Measurements from ENCODE around the gene S100A4.

The S100A4 gene

GRCh38 chr1:153546796-153547559, 1.4 kb upstream of the S100A4 start:
- no peak for DNase-seq

GRCh38 chr1:153546371-153546770, 765 bp upstream of the S100A4 start:
- DNase-seq, result no peak

- peak in 1 of 2 donors; percentile 41 for DNase-seq
Measured at GRCh38 chr1:153544453-153545066, 1.0 kb downstream of the S100A4 start.

- no peak for DNase-seq
Measured at GRCh38 chr1:153543736-153544135, 1.9 kb downstream of the S100A4 start.

GRCh38 chr1:153542956-153543711, 2.5 kb downstream of the S100A4 start:
- DNase-seq, result peak in 1 of 2 donors; percentile 41

- no peak for DNase-seq
Measured at GRCh38 chr1:153541641-153542590, 3.7 kb downstream of the S100A4 start.

- DNase-seq, result peak; percentile 49 to 70
Measured at GRCh38 chr1:153540394-153541361, 4.9 kb downstream of the S100A4 start, which contains the start of gene S100A5. Gene S100A5 (minus strand): TSS chr1:153540934. CDS start chr1:153540191, 743 bp downstream.

- DNase-seq, result no peak
Measured at GRCh38 chr1:153539395-153540093, 6.1 kb downstream of the S100A4 start.

- DNase-seq, result no peak
Measured at GRCh38 chr1:153538315-153538821, 7.2 kb downstream of the S100A4 start.

GRCh38 chr1:153537376-153537730, 8.3 kb downstream of the S100A4 start:
- no peak for DNase-seq

GRCh38 chr1:153536671-153537375, 8.8 kb downstream of the S100A4 start:
- DNase-seq, result peak; percentile 55 to 67

- peak; percentile 73 to 87 for DNase-seq
Measured at GRCh38 chr1:153536012-153536670, 9.5 kb downstream of the S100A4 start.

- peak; percentile 73 to 89 for DNase-seq
Measured at GRCh38 chr1:153535242-153536011, 10.2 kb downstream of the S100A4 start, which contains the start of gene S100A6. Gene S100A6 (minus strand): TSS chr1:153535991. CDS start chr1:153535339, 652 bp downstream.

GRCh38 chr1:153534925-153535241, 10.7 kb downstream of the S100A4 start:
- DNase-seq, result no peak

GRCh38 chr1:153534226-153534924, 11.2 kb downstream of the S100A4 start:
- no peak for DNase-seq

- DNase-seq, result no peak
Measured at GRCh38 chr1:153533689-153534201, 11.9 kb downstream of the S100A4 start.
